ENCODE results near the gene ATG2B.

ATG2B gene

GRCh38 chr14:96240641-96241040 lies 122.5 kb downstream of the ATG2B start:
- no peak for DNase-seq (ENCODE audit: low read depth)
- H3K4me3 ChIP-seq (ENCODE audit: control insufficient read depth, low read depth, low read length), result no peak overlapping the region
- no peak for TF ChIP-seq CTCF (IDR thresholded peaks at IDR 0.05; ENCODE audit: control insufficient read depth, insufficient read depth, low read depth, low read length, missing control alignments)

- no peak for TF ChIP-seq CTCF (IDR thresholded peaks at IDR 0.05; ENCODE audit: control insufficient read depth, insufficient read depth, low read depth, low read length, missing control alignments)
- no peak overlapping the region for H3K4me3 ChIP-seq (ENCODE audit: control insufficient read depth, low read depth, low read length)
- no peak for DNase-seq (ENCODE audit: low read depth)
Measured at GRCh38 chr14:96239711-96240141, 123.4 kb downstream of the ATG2B start.

GRCh38 chr14:96238676-96239265 lies 124.4 kb downstream of the ATG2B start:
- no peak overlapping the region for H3K4me3 ChIP-seq (ENCODE audit: control insufficient read depth, low read depth, low read length)
- TF ChIP-seq CTCF (IDR thresholded peaks at IDR 0.05; ENCODE audit: control insufficient read depth, insufficient read depth, low read depth, low read length, missing control alignments), result no peak
- DNase-seq (ENCODE audit: low read depth), result no peak

GRCh38 chr14:96237641-96238040 lies 125.5 kb downstream of the ATG2B start:
- DNase-seq (ENCODE audit: low read depth), result no peak
- no peak overlapping the region for H3K4me3 ChIP-seq (ENCODE audit: control insufficient read depth, low read depth, low read length)
- no peak for TF ChIP-seq CTCF (IDR thresholded peaks at IDR 0.05; ENCODE audit: control insufficient read depth, insufficient read depth, low read depth, low read length, missing control alignments)

- H3K4me3 ChIP-seq (ENCODE audit: control insufficient read depth, low read depth, low read length), result no peak overlapping the region
- TF ChIP-seq CTCF (IDR thresholded peaks at IDR 0.05; ENCODE audit: control insufficient read depth, insufficient read depth, low read depth, low read length, missing control alignments), result no peak
- DNase-seq (ENCODE audit: low read depth), result no peak
Measured at GRCh38 chr14:96235426-96235825, 127.7 kb downstream of the ATG2B start.

GRCh38 chr14:96233661-96234060 lies 129.5 kb downstream of the ATG2B start:
- DNase-seq (ENCODE audit: low read depth), result no peak
- H3K4me3 ChIP-seq (ENCODE audit: control insufficient read depth, low read depth, low read length), result no peak overlapping the region
- no peak for TF ChIP-seq CTCF (IDR thresholded peaks at IDR 0.05; ENCODE audit: control insufficient read depth, insufficient read depth, low read depth, low read length, missing control alignments)

- DNase-seq (ENCODE audit: low read depth), result no peak
- H3K4me3 ChIP-seq (ENCODE audit: control insufficient read depth, low read depth, low read length), result no peak overlapping the region
- TF ChIP-seq CTCF (IDR thresholded peaks at IDR 0.05; ENCODE audit: control insufficient read depth, insufficient read depth, low read depth, low read length, missing control alignments), result no peak
Measured at GRCh38 chr14:96232506-96232905, 130.6 kb downstream of the ATG2B start.
